Measurements from ENCODE around the gene MAPKAP1.

MAPKAP1 gene

DNA sequence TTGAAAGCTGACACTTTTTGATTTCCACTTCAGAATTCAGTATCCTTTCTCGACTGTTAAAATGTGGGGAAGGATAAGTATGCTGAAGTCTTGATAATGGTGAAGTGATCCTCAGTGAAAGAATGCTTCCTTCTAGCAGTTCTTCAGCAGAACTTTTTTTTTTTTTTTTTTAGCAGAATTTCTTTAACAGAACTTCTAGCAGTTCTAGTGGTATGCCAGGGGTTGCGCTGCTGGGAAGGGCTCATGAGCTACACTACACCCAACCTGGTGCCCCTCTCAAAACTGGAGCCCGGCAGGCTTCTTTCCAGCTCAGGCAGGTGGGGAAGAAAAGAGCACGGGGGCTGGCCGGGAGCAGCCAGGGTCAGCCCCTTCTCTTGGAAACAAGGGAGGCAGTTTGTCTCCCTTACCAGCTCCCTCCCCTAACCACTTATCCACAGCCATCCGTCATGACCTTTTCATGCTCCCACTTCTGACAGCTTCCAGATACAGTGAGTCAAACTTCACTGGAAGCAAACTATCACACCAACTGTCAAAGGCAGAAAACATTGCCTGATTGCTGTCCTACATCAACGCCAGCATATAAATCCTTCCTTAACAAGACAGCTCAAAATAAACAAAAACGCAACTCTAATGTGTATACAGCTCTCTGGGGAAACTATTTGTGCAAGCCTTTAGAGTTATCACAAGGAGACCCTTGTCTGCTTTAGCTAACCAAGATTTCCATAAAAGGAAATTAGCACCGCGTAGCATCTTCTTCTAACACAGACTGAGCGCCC, 233.9 kb downstream of the MAPKAP1 start:
- DNase-seq: no peak

DNA sequence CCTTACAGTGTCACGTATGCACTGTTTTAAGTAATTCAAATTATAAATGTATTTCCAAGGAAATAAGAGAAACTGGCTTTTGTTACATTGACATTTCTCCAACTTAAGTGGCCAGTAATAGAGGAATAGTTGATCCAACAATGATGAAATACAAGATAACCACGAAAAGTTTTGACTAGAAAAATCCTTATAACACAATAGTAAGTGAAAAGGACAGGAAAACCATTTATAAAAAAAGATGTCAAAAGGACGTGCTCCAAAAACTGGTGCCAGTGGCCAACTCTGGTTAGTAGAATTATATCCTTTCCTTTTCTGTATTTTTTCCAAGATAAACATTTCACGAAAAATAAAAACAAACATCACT, 234.5 kb downstream of the MAPKAP1 start:
- DNase-seq: no peak

DNA sequence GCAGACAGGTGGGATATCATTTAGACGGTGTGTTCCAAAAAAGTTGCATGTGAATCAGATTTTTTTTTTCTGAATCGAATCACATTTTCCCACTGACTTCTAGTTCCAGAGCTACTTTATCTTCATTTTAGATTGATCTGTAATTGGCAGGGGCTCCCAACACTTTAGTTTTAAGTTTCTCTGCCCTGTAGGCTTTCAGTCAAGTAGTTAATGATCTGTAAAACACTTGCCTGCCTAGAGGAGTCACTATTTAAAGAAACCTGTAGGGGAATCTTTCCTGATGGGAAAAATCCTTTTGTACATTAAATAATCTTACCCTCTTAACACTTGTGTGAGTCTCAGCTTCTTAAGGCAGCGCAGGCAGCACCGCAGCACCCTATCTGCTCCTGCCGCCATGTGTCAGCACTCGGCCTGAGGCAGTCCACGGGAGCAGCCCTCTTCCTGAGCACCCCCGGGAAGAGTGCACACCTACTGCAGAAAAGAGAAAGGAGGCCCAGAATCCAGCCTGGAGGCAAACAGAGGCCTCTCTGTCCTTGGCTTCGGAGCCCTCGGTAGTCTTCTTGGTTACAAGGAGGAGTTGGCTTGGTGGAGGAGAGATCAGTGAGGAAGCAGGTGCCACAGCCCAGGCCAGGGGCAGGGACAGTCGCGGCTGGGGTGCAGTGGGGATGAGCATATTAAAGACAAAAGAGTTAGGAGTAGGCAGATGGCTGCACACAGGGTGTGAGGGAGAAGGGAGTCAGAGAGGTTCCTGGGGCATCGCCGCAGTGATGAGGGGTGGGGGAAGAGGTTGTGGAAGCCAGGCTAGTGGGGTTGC, 236.0 kb downstream of the MAPKAP1 start:
- DNase-seq: no peak

GRCh38 chr9:125470189-125470588, 236.8 kb downstream of the MAPKAP1 start:
- DNase-seq: no peak

DNA sequence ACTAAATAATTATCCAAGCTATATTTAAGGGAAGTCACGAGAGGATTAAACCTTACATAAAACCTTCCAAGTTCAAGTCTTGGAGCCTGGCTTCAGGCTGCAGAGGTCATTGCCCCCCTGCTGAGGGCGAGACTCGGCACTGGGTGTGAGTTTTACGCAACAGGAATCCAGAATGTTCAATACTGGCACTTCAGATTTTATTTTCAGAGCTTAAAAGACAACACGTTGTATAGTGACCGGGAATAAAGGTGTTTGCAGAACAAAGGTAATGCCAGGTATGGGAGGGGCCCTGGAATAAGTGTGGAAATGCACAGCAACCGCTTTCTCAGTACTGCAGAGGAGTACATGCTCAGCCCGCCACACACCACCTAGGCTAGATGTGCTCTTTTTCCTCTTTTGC, 238.4 kb downstream of the MAPKAP1 start:
- no peak for DNase-seq

DNA sequence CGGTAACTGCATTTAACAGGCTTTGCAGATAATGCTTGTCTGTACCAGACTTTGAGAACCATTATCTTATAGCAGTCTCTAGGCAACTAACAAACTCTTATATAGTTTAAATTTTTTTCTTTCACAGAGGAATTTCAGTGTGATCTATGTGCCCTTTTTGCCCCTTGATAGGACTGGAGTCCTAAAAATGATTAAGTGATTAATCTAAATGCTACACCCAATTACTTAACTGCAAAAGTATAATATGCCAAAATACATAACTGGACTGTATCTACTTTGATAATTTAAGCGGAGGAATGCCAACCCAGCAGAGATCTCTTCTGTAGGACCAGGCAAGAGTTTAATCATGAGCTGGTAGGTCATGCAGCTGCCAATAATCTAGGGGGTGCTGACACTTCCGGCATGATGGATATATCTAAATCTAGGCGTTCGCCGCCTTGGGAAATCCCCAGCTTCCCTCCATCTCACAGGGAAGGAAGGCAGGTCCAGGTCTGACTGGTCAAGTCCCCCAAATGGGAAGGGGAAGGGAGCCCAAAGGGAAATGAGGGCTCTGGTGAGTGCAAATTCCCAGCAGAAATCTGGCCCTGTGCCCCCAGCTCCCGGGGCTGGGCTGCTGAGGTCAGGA, 239.8 kb downstream of the MAPKAP1 start:
- DNase-seq: no peak

DNA sequence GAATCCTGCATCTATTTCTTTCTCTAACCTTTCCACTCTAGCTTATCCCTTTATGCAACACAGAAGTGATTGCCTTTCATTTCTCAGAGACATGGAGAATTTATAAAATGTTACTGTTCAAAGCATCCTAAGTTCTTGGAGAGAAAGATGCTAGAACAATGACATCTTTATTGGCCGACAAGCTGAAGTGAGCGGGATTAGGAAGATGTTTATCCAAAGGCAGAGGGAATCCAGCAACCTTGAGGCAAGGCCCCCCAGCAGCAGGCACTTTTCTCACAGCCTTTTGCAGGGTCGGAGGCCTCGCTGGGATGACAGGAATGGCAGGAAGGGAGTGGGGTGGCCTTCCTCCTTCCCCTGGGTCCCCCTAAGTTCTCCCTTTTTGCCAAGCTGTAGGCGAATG, 240.6 kb downstream of the MAPKAP1 start:
- no peak for DNase-seq

GRCh38 chr9:125464591-125465385, 242.2 kb downstream of the MAPKAP1 start:
- no peak for DNase-seq

DNA sequence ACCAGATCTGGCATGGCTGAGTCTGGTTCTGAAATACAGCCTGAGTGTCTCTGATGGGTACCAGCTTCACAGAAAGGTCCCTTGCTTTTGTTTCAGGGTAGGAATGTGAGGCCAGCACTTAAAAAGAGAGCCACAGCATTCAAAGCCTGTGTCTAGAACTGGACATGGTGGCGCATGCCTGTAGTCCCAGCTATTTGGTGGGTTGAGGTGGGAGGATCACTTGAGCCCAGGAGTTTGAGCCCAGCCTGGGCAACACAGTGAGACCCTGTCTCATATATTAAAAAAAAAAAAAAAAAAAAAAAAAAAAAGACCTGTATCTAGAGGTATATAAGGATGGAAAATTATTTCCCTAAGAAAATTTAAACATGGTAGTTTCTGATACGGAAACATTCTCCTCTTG, 243.1 kb downstream of the MAPKAP1 start:
- DNase-seq: no peak

DNA sequence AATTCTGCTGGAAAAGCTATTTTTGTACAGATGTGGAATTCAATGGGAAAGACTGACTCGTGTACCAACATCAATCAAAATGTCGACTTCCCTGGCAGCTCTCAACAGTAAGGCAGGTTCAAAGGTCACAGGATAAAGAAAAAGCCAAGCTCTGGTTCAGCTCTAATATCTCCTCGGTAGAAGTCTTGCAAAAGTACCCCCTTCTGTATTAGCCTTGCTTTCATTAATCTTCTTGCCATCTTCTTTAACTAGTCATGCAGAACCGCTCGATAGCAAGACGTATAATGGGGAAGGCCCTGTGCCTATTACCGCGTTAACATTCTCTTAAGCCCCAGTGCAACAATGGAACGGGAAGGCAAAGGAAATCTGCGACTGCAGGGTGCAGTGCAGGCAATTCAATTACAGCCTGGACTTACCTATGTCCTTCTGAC, 244.1 kb downstream of the MAPKAP1 start:
- DNase-seq: no peak

- DNase-seq: no peak
These were observed 245.3 kb downstream of the MAPKAP1 start for GRCh38 chr9:125461636-125462190.

- no peak for DNase-seq
These were observed 245.9 kb downstream of the MAPKAP1 start for GRCh38 chr9:125460883-125461635.

- no peak for DNase-seq
These were observed 246.7 kb downstream of the MAPKAP1 start for GRCh38 chr9:125460346-125460745.

GRCh38 chr9:125457357-125457756, 249.7 kb downstream of the MAPKAP1 start:
- no peak for DNase-seq

- DNase-seq: no peak
These were observed 251.1 kb downstream of the MAPKAP1 start for GRCh38 chr9:125455876-125456275.

- no peak for DNase-seq
These were observed 251.9 kb downstream of the MAPKAP1 start for GRCh38 chr9:125455132-125455531.

- DNase-seq: no peak
These were observed 259.7 kb downstream of the MAPKAP1 start for GRCh38 chr9:125447202-125447802.

DNA sequence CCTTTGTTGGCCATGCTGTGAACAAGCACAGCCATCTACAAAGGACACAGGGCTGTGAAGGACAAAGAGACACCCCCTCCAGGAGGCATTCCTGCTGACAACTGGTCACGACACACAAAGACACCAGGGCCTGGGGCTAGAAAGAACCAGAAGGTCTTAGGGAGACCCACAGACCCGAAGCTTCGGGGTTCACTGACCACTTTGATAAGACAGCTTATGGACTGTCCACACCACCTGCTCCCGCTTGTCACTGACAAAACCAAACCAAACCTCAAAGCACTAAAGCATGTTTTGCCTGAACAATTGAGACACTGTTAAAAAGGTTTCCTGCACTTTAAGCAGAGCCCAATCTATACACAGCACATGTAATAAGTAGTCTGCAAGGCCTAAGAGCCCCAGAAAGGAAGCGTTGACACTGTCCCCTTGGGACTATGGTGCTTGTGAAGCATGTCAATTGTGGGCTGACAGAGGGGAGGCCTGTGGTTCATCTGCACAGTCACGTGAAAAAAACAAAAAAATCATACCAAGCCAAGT, 260.4 kb downstream of the MAPKAP1 start:
- DNase-seq: no peak

- no peak for DNase-seq
These were observed 262.0 kb downstream of the MAPKAP1 start for GRCh38 chr9:125444956-125445506.

DNA sequence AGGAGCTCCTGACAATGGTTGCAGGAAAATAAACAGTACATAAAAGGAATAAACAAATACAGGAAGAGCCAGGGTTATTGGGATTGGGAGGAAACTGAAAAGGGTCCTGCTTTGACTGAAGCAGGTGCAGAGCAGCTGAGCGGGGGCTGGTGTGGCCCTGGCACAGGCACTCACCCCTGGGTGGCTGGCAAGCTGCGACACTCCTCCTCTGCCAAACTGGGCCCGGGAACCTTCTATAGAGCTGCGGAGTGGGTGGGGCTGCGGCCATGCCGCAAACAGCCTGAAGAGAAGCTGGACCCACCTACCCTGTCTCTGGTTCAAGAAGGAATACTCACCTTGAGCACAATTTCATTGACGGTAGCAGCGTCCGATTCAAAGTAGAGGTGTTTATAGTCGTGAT, 262.8 kb downstream of the MAPKAP1 start:
- DNase-seq: no peak

GRCh38 chr9:125443367-125443766, 263.6 kb downstream of the MAPKAP1 start:
- DNase-seq: no peak
